Mucosa of descending colon (tissue), 3 donors: ENCODE measurements around the gene PAEP. TPM values are rescaled to one million over a fixed set of nuclear protein-coding genes. Genes with fewer than 3 reads are reported as not detected.

Experiments used
- ATAC-seq: fragments of 200-7000 bp; cut with Tn5 transposase; one replicate; pipeline ENCODE4 v1.9.1; 2020; ENCODE audit warnings: mild to moderate bottlenecking, moderate library complexity
- DNase-seq, 3 donors: peaks; one replicate each; pipeline ENCODE4 v3.0.0-alpha.2; 2020
- H3K36me3 ChIP-seq: fragments of 200-600 bp; one replicate; pipeline ENCODE4 v1.8.0; 2021; ENCODE audit warnings: low read depth, mild to moderate bottlenecking
- H3K4me1 ChIP-seq: fragments of 200-600 bp; one replicate; pipeline ENCODE4 v1.8.0; 2021; ENCODE audit warnings: low read depth, mild to moderate bottlenecking
- H3K4me3 ChIP-seq: fragments of 200-600 bp; one replicate; pipeline ENCODE4 v1.8.0; 2021; ENCODE audit warnings: mild to moderate bottlenecking
- H3K9me3 ChIP-seq: fragments of 200-600 bp; one replicate; pipeline ENCODE4 v1.8.0; 2021; ENCODE audit warnings: mild to moderate bottlenecking
- CTCF ChIP-seq: fragments of 200-600 bp; IDR thresholded peaks from one replicate; pipeline ENCODE4 v1.8.0; 2022; ENCODE audit warnings: antibody characterized with exemption, mild to moderate bottlenecking
- intact Hi-C, 2 donors: fragments of 100-400 bp; cut with DNase I in 1 of 2; cut with micrococcal nuclease in 1 of 2; formaldehyde crosslinking; loops; one replicate each; pipeline versions ENCODE4 v1.11.0 to v1.11.1; 2022; cut with DNase I, micrococcal nuclease
- total RNA-seq, 3 donors: library from RNA; stranded (reverse); fragmentation: NEBNext Ultra II Directional in 2 of 3; extraction: Animal tissue kit (Norgen Biotek cat#: 25700) in 2 of 3; gene quantifications; one replicate each; pipeline versions ENCODE4 v1.2.1 to v1.2.4, GENCODE V29; 2021 to 2023
- donor health status: DM: no; HTN: no; CAD: no; lungs with moderate emphysema.
- donor health status: DM: no; HTN: no; CAD: no.
- donor health status: DM: no; HTN: yes; CAD: no.

Gene PAEP
- total RNA-seq, 3 donors from 2014 or later, result not detected

GRCh38 chr9:135515083-135515951 is 46.2 kb upstream of the PAEP start:
- no peak for ATAC-seq
- Histone ChIP-seq H3K4me1 (no peaks in the 10 kb centered on the region), H3K4me3 (no peak overlapping the region), H3K36me3 (no peaks in the 10 kb centered on the region), H3K9me3 (no peaks in the 10 kb centered on the region)
- DNase-seq, result no peak
- no peak for TF ChIP-seq CTCF
- intact Hi-C loops, result no loop called here

- no peaks in the 10 kb centered on the region for H3K9me3 ChIP-seq
- intact Hi-C loops, result no loop called here
Measured at GRCh38 chr9:135516132-135516860, 45.3 kb upstream of the PAEP start.

DNA sequence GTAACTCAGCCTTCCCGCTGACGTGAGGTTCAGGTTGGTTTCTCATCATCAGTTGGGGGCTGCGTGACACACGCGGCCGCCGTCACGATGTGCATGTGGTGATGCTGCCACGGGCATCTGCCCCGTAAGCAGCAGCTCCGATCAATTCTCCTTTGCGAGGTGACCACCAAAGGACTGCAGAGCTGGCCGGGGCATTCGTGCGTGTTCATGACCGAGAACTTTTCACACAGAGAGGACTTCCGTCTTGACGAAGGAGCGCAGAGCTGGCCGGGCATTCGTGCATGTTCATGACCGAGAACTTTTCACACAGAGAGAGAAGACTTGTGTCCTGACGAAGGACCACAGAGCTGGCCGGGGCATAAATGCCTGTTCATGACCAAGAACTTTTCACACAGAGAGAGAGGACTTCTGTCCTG is 44.1 kb upstream of the PAEP start:
- TF ChIP-seq CTCF, result no peak
- ATAC-seq, result no peak
- DNase-seq, result no peak
- no peak overlapping the region for H3K4me3 ChIP-seq
- no peaks in the 10 kb centered on the region for H3K36me3 ChIP-seq
- no peaks in the 10 kb centered on the region for H3K4me1 ChIP-seq
- no peaks in the 10 kb centered on the region for H3K9me3 ChIP-seq
- intact Hi-C loops, result no loop called here

More at GRCh38 chr9:135516132-135516860, 45.3 kb upstream of the PAEP start:
- no peak overlapping the region for H3K4me3 ChIP-seq
- TF ChIP-seq CTCF, result no peak
- ATAC-seq (no peak), DNase-seq (no peak)
- no peaks in the 10 kb centered on the region for H3K4me1 ChIP-seq
- H3K36me3 ChIP-seq, result no peaks in the 10 kb centered on the region

- no peak for DNase-seq
- intact Hi-C loops, result no loop called here
- no peaks in the 10 kb centered on the region for H3K4me1 ChIP-seq
- H3K36me3 ChIP-seq, result no peaks in the 10 kb centered on the region
- TF ChIP-seq CTCF, result no peak
- H3K9me3 ChIP-seq, result no peaks in the 10 kb centered on the region
- no peak for ATAC-seq
- H3K4me3 ChIP-seq, result no peak overlapping the region
Measured at GRCh38 chr9:135519179-135519971, 42.2 kb upstream of the PAEP start.

GRCh38 chr9:135520916-135521607 is 40.5 kb upstream of the PAEP start, which contains the start of gene LCN1:
Gene LCN1 (plus strand): TSS chr9:135521440. CDS start chr9:135521498, 58 bp downstream.
- no peak within 1 kb of the TSS for H3K4me3 ChIP-seq
- ATAC-seq, result no peak
- no peaks in the 10 kb centered on the region for H3K4me1 ChIP-seq
- intact Hi-C loops, result no loop called here
- DNase-seq, result no peak
- no peaks in the 10 kb centered on the region for H3K36me3 ChIP-seq
- TF ChIP-seq CTCF, result no peak
- H3K9me3 ChIP-seq, result no peaks in the 10 kb centered on the region
